Lung microvascular endothelial cell (primary cell): Measurements from ENCODE around the gene CPNE9. TPM values are rescaled to one million over a fixed set of nuclear protein-coding genes. Genes with fewer than 3 reads are reported as not detected.
A peak's percentile ranks its signal among the peaks of the same experiment; 100 is the strongest.

Experiments used
- DNase-seq, 2 donors: peaks; one replicate each; pipeline versions ENCODE4 v3.0.0 to v3.0.0-alpha.2; 2010; ENCODE audit warnings: low read depth in 2 of 2
- total RNA-seq: library from RNA; depleted of rRNA; stranded (reverse); fragments of >200 nt; gene quantifications from 2 replicates; pipeline ENCODE4 v1.2.1, GENCODE V29; 2014

Gene CPNE9
- total RNA-seq, 1 donor from 2014 or later, result not detected

GRCh38 chr3:9715764-9716437, 12.3 kb downstream of the CPNE9 start:
- peak; percentile 82 to 90 for DNase-seq

- no peak for DNase-seq
Measured at GRCh38 chr3:9716801-9717555, 13.3 kb downstream of the CPNE9 start.

- no peak for DNase-seq
Measured at GRCh38 chr3:9717563-9717962, 13.9 kb downstream of the CPNE9 start.

- DNase-seq, result no peak
Measured at GRCh38 chr3:9718118-9718517, 14.5 kb downstream of the CPNE9 start.

GRCh38 chr3:9721015-9721699, 17.5 kb downstream of the CPNE9 start:
- DNase-seq, result no peak

- DNase-seq, result no peak
Measured at GRCh38 chr3:9721700-9722060, 18.0 kb downstream of the CPNE9 start.

GRCh38 chr3:9725775-9726515, 22.3 kb downstream of the CPNE9 start:
- no peak for DNase-seq

- DNase-seq, result no peak
Measured at GRCh38 chr3:9727041-9727595, 23.5 kb downstream of the CPNE9 start.

- no peak for DNase-seq
Measured at GRCh38 chr3:9727743-9728142, 24.1 kb downstream of the CPNE9 start.

- no peak for DNase-seq
Measured at GRCh38 chr3:9729419-9729818, 25.8 kb downstream of the CPNE9 start.

- DNase-seq, result no peak
Measured at GRCh38 chr3:9730657-9731205, 27.1 kb downstream of the CPNE9 start.

- DNase-seq, result peak; percentile 100
Measured at GRCh38 chr3:9731206-9732079, 27.8 kb downstream of the CPNE9 start, which contains the start of gene BRPF1. Gene BRPF1 (plus strand): TSS chr3:9731735. CDS start chr3:9734141, 2,406 bp downstream.

GRCh38 chr3:9732080-9732739, 28.6 kb downstream of the CPNE9 start:
- peak; percentile 30 to 46 for DNase-seq

- peak; percentile 17 to 23 for DNase-seq
Measured at GRCh38 chr3:9732740-9733115, 29.1 kb downstream of the CPNE9 start.

- no peak for DNase-seq
Measured at GRCh38 chr3:9736831-9737230, 33.2 kb downstream of the CPNE9 start.

- no peak for DNase-seq
Measured at GRCh38 chr3:9739181-9739580, 35.5 kb downstream of the CPNE9 start.

GRCh38 chr3:9742560-9742959, 38.9 kb downstream of the CPNE9 start:
- no peak for DNase-seq

GRCh38 chr3:9743548-9743947, 39.9 kb downstream of the CPNE9 start:
- no peak for DNase-seq

GRCh38 chr3:9744162-9744561, 40.5 kb downstream of the CPNE9 start:
- DNase-seq, result no peak

- no peak for DNase-seq
Measured at GRCh38 chr3:9745521-9745920, 41.9 kb downstream of the CPNE9 start.
